ENCODE measurements around the gene GCNA. TPM values are rescaled to one million over a fixed set of nuclear protein-coding genes. Genes with fewer than 3 reads are reported as not detected.

The GCNA gene, protein sequence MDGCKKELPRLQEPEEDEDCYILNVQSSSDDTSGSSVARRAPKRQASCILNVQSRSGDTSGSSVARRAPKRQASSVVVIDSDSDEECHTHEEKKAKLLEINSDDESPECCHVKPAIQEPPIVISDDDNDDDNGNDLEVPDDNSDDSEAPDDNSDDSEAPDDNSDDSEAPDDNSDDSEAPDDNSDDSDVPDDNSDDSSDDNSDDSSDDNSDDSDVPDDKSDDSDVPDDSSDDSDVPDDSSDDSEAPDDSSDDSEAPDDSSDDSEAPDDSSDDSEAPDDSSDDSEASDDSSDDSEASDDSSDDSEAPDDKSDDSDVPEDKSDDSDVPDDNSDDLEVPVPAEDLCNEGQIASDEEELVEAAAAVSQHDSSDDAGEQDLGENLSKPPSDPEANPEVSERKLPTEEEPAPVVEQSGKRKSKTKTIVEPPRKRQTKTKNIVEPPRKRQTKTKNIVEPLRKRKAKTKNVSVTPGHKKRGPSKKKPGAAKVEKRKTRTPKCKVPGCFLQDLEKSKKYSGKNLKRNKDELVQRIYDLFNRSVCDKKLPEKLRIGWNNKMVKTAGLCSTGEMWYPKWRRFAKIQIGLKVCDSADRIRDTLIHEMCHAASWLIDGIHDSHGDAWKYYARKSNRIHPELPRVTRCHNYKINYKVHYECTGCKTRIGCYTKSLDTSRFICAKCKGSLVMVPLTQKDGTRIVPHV
- total RNA-seq (1 to 10 TPM; 1.2 to 1.3 TPM), total RNA-seq (5.2 to 15.1 reads per million in 2 donors)

DNA sequence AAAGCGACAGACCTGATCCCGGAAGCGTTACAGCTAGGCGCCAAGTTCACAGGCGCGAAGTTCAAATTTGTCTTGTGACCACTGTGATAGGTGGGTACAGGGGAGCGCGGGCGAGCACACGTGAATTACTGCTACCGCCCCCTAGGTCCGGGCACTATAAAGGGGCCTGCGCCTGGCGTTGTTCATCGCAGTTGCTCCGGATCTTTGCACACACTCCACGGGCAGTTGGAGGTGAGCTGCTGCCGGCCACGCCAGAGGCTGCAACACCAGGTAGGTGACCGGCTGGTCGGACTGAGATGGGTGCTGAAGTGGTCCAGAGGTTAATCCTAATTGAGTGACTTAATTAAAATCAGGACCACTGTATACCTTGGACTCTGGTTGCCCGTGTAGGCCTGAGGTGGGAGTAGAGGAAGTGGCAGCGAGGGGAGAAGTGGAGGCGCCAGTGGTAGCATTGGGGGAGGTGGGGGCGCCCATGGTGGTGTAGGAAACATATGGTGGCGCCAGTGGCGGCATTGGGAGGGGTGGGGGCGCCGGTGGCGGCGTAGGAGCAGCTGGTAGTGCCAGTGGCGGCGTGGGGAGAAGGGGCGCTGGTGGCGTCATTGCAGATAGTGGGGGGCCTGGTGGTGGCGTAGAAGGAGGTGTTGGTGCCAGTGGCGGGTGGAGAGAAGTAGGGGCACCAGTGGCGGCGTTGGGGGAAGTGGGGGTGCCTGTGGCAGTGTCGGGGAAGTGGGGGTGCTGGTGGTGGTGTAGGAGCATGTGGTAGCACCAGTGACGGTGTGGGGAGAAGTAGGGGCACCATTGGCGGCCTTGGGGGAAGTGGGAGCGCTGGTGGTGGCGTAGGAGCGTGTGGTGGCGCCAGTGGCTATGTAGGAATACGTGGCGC lies at the start of gene GCNA:
Gene GCNA (plus strand): TSS at position 185 of the 883 bp plus-strand sequence. CDS start 2,385 bp downstream, outside the sequence.
- ATAC-seq (no peak), DNase-seq (no peak)
- Mint-ChIP-seq H3K27ac (peak within 1 kb of the TSS; percentile 66), H3K36me3 (ENCODE audit: low read depth) (no peaks in the 10 kb centered on the region), H3K4me1 (peaks cover 4% of the 10 kb centered on the region), H3K4me3 (peak within 1 kb of the TSS; percentile 52), H3K27me3 (no peaks in the 10 kb centered on the region)
- no peaks in the 10 kb centered on the region for H3K9me3 ChIP-seq (ENCODE audit: control insufficient read depth, low read length, poor library complexity, severe bottlenecking)

DNA sequence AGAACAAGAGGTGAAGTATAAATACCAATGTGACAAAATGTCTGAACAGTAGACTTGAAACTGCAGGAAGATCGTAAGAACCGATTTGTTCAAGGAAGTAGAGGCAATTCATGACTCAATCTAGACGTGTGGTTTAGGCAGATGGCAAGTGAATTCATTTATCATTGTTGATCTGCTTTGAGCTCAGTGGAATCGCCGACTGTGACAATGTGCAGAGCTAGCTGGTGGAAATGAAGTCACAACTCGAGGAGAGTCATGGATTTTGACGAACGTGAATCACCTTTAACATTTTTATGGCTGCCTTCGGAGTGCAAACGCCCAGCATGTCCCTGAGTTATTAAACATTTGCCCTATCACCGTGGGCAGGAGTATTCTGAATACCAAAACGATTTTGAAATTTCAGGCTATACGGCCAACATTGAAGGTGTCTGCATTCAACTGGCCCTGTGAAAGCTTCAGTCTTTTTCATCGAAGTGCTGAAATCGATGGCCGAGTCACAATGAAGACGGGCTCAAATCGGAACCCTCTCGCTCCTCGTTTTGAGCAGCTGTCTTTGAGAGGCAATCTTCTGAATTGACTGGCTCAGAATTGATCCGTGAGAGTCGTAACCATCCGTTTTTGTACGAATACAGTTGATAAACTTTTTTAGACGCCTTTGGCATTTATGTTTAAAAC lies 46.0 kb upstream of the GCNA start:
- Mint-ChIP-seq H3K36me3 (ENCODE audit: low read depth) (peaks cover 8% of the 10 kb centered on the region), H3K4me1 (peaks cover 20% of the 10 kb centered on the region), H3K4me3 (peak overlapping the region; percentile 99)

DNA sequence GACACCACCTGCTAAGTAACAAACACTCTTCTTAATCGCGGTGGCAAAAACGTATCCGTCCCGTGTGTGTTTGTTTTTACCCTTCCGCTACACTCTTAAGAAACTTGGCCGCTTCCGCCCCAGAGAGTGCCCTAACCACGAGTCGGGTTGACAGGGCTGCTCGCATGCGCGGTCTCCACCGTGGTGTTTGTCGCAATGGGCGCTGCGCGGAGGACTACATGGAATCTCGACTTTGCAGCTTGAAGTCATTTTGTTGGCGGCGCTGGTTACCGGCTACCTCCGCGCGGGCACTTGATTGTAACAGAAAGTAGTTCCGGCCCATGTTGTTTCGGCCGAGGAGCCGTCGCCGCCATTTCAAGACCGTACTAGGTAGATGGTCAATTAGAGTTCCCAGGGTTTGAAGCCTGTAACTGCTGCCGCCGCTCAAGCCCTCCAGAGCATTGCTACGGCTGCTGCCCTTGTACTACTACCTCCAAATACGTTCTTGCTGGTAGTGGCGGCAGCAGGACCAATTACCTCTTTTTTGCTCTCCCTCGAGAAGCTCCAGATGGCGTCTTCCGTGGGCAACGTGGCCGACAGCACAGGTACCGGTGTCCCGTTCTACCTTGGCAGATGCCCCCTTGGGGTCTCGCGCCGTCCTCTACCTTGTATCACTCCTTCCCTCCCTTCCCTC lies 45.3 kb upstream of the GCNA start, which contains the start of gene OGT:
Gene OGT (plus strand): TSS at position 352 of the 673 bp plus-strand sequence. CDS start 196 bp downstream, at position 548.
- peaks cover 23% of the 10 kb centered on the region for H3K4me1 Mint-ChIP-seq
- no peaks in the 10 kb centered on the region for H3K9me3 ChIP-seq (ENCODE audit: control insufficient read depth, low read length, poor library complexity, severe bottlenecking)
- peak within 1 kb of the TSS; percentile 97 for H3K27ac Mint-ChIP-seq
- peak within 1 kb of the TSS; percentile 99 for H3K4me3 Mint-ChIP-seq
- H3K36me3 Mint-ChIP-seq (ENCODE audit: low read depth), result peaks cover 8% of the 10 kb centered on the region
- no peaks in the 10 kb centered on the region for H3K27me3 Mint-ChIP-seq
- ATAC-seq (peak; percentile 83), DNase-seq (peak; percentile 79 to 87 (median 84))

More for the DNA sequence above, 46.0 kb upstream of the GCNA start:
- Mint-ChIP-seq H3K27me3 (no peaks in the 10 kb centered on the region), H3K27ac (peak overlapping the region; percentile 97)
- H3K9me3 ChIP-seq (ENCODE audit: control insufficient read depth, low read length, poor library complexity, severe bottlenecking), result no peaks in the 10 kb centered on the region
- peak; percentile 17 to 48 (median 21) for DNase-seq
- peak; percentile 68 for ATAC-seq

DNA sequence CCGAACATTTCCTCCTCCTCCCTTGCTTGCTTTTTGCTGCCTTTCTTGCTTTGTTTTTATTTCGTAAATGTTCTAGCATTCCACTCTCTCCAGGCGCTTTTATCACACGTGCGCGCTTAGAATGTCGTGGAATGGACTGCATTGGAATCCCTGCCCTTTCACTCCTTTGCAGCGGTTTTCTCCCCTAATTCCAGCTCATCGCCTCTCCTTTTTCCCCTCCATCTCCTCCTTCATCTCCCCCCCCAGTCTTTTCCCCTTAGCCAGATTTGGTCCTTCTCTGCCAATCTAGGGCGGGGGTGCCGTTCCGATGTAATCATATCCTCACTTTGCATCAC lies 44.8 kb upstream of the GCNA start:
- no peaks in the 10 kb centered on the region for H3K9me3 ChIP-seq (ENCODE audit: control insufficient read depth, low read length, poor library complexity, severe bottlenecking)
- peak overlapping the region; percentile 97 for H3K27ac Mint-ChIP-seq
- H3K4me1 Mint-ChIP-seq, result peaks cover 23% of the 10 kb centered on the region
- ATAC-seq (no peak), DNase-seq (no peak)
- H3K4me3 Mint-ChIP-seq, result peak overlapping the region; percentile 99
- no peaks in the 10 kb centered on the region for H3K27me3 Mint-ChIP-seq
- H3K36me3 Mint-ChIP-seq (ENCODE audit: low read depth), result peaks cover 8% of the 10 kb centered on the region

DNA sequence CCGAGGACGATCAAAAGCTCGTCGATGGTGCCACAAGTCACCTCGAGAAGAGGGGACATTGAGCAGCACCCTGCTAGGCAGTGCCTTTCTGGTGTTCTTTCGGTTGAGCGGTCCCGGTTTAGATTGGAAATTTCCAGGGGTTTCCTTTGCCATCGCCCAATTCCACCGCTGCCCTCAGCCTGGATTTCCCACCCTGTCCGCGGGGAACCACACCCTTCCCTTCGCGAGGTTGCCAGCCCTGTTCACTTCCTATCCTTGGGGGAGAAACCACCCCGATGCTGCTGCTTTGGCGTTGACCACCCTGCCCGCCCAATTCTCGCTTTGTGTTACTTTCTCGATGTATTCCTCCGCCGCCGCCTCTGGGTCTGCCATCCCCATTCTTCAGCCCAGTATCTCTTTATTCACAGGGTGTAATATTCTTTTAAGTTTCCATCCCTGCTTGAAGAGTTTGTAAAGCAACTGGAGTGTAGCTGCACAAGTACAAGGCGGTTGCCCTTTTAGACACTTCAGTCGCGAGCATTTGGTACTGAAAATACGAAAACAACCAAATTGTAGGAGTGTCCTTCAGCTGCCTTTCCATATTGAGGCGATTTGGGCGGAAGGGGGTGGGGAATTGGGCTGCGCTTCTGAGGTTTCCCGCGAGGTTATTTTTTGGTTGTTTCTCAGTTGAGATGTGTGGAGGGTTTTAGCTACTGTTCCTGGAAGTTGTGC lies 44.2 kb upstream of the GCNA start:
- H3K9me3 ChIP-seq (ENCODE audit: control insufficient read depth, low read length, poor library complexity, severe bottlenecking), result no peaks in the 10 kb centered on the region
- H3K27me3 Mint-ChIP-seq, result no peaks in the 10 kb centered on the region
- peak; percentile 38 for ATAC-seq
- peak; percentile 12 to 30 (median 16) for DNase-seq
- H3K36me3 Mint-ChIP-seq (ENCODE audit: low read depth), result peaks cover 8% of the 10 kb centered on the region
- peak overlapping the region; percentile 97 for H3K27ac Mint-ChIP-seq
- H3K4me3 Mint-ChIP-seq, result peak overlapping the region; percentile 99
- peaks cover 23% of the 10 kb centered on the region for H3K4me1 Mint-ChIP-seq

DNA sequence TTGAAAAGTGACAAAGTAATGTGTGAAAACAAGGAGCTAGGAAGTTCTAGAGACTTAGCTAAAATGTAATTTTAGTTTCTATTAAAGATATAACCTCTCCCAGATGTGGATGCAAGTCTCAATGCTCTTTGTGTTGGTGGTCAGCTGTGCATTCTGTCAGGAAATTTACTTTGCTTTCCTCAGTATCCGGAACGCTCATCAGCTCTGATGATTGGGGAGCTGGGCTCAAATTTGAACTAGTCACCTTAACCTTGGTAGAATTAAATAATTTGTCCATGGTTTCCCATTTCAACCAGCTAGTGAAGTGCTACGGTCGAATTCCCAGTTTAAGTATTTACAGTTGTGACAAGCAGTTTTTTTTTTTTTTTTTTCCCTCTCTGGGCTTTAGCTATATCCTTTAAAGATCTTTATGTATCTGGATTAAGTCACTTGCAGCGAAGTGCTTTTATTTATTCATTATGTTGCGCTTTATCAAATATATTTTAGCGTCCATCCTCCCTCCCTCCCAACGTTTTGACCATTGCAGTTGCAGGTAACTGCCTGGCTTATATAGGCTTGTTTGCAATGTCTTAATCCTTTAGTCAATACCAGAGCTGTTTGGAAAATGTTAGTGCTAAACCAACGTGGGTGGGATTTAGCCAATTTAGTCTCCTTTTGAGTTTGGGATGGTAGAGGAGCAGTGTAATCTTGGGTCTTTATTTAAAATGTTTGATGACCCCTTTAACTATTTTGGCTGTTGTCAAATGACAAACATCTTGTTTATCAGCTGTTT lies 43.3 kb upstream of the GCNA start:
- Mint-ChIP-seq H3K4me3 (peak overlapping the region; percentile 99), H3K27me3 (no peaks in the 10 kb centered on the region), H3K27ac (peak overlapping the region; percentile 97), H3K4me1 (peaks cover 23% of the 10 kb centered on the region), H3K36me3 (ENCODE audit: low read depth) (peaks cover 8% of the 10 kb centered on the region)
- ATAC-seq (no peak), DNase-seq (no peak)
- peaks cover 3% of the 10 kb centered on the region for H3K9me3 ChIP-seq (ENCODE audit: control insufficient read depth, low read length, poor library complexity, severe bottlenecking)

DNA sequence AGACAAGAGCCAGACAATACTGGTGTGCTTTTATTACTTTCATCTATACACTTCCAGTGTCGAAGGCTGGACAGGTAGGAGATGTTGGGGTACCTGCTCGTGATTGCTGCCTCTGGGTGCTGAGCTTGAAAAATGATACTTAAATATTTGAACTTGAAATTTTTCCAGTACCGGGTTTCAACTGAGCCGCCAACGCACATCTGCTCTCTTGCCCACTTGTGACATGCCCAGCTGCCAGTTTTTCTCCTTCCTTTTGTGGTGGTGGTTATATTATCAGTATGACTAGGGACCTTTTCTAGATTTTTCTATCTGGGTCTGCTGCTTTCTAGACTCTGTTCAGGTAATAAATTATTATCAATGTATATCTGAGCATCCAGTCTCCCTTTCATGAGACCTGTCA lies 42.0 kb upstream of the GCNA start:
- H3K4me3 Mint-ChIP-seq, result peak overlapping the region; percentile 84
- peaks cover 29% of the 10 kb centered on the region for H3K4me1 Mint-ChIP-seq
- peaks cover 12% of the 10 kb centered on the region for H3K36me3 Mint-ChIP-seq (ENCODE audit: low read depth)
- H3K27me3 Mint-ChIP-seq, result no peaks in the 10 kb centered on the region
- DNase-seq, result no peak
- peaks cover 3% of the 10 kb centered on the region for H3K9me3 ChIP-seq (ENCODE audit: control insufficient read depth, low read length, poor library complexity, severe bottlenecking)
- peak overlapping the region; percentile 90 for H3K27ac Mint-ChIP-seq
- no peak for ATAC-seq

DNA sequence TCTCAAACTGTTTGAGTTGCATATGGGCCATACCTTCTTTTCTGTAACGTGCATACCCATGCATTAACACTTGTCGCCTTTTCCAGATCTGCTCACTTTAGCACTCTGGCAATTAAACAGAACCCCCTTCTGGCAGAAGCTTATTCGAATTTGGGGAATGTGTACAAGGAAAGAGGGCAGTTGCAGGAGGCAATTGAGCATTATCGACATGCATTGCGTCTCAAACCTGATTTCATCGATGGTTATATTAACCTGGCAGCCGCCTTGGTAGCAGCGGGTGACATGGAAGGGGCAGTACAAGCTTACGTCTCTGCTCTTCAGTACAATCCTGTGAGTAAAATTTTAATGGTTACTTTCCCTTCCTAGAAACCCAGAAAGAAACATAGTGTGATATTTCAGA lies 40.5 kb upstream of the GCNA start:
- peaks cover 35% of the 10 kb centered on the region for H3K4me1 Mint-ChIP-seq
- peak overlapping the region; percentile 84 for H3K4me3 Mint-ChIP-seq
- DNase-seq (no peak), ATAC-seq (no peak)
- H3K9me3 ChIP-seq (ENCODE audit: control insufficient read depth, low read length, poor library complexity, severe bottlenecking), result peaks cover 3% of the 10 kb centered on the region
- peaks cover 15% of the 10 kb centered on the region for H3K36me3 Mint-ChIP-seq (ENCODE audit: low read depth)
- H3K27me3 Mint-ChIP-seq, result no peaks in the 10 kb centered on the region
- H3K27ac Mint-ChIP-seq, result peak overlapping the region; percentile 90

DNA sequence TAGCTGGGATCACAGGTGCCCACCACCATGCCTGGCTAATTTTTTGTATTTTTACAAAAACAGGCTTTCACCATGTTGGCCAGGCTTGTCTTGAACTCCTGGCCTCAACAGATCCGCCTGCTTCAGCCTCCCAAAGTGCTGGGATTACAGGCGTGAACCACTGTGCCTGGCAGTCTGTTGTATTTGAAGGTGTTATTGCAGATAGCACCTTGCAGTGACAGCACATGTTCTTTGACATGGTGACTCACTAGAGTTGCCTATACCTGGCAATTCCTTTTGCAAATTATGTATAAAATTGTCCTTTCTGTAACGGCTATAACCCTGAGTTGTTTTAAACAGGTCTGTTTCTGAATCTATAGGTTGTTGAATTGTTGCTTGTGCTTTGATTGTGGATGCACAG lies 37.4 kb upstream of the GCNA start:
- Mint-ChIP-seq H3K4me3 (peak overlapping the region; percentile 91), H3K36me3 (ENCODE audit: low read depth) (peaks cover 6% of the 10 kb centered on the region), H3K27ac (peak overlapping the region; percentile 91), H3K27me3 (no peaks in the 10 kb centered on the region), H3K4me1 (peaks cover 34% of the 10 kb centered on the region)
- ATAC-seq (peak; percentile 27), DNase-seq (no peak)
- H3K9me3 ChIP-seq (ENCODE audit: control insufficient read depth, low read length, poor library complexity, severe bottlenecking), result peaks cover 3% of the 10 kb centered on the region

DNA sequence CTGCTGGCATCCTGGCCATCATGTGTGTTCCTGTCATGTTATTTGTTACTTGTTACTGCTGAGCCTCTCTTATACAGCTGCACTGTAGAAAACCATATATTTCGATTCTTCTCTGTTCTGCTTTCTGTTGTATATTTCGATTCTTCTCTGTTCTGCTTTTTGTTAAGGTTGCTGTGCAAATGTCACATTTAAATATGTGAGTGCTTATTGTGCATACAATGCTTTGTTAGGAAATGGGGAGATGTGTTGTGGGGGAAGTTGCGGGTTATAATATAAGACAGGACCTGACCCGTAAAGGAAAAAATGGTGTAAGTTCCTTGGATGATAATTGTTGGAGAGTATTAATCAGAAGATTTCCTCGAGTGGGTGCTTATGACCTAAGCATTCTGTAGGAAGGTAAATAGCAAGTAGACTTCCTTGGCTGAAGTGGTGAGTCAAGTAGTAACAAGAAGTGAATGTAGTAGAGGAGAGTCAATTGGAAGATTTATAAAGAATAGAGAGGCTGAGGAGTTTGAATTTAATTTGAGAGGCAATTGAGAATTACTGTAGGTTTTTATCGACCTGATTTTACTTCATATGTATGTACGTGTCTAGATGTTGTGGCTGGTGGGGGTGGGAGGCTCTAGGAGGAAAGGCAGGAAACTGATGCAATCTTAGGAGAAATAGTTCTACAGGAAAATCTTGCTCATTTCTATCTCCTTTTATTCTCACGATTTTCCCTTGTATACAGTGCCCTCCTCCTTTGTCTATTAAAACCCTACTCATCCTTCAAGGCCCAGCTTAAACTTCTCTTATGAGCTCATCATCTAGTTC lies 36.8 kb upstream of the GCNA start:
- Mint-ChIP-seq H3K27ac (peak overlapping the region; percentile 91), H3K4me3 (peak overlapping the region; percentile 91), H3K27me3 (no peaks in the 10 kb centered on the region), H3K36me3 (ENCODE audit: low read depth) (peaks cover 8% of the 10 kb centered on the region), H3K4me1 (peaks cover 35% of the 10 kb centered on the region)
- DNase-seq (no peak), ATAC-seq (peak; percentile 45)
- peaks cover 3% of the 10 kb centered on the region for H3K9me3 ChIP-seq (ENCODE audit: control insufficient read depth, low read length, poor library complexity, severe bottlenecking)

Data from T-helper 17 cell (primary cell).